K562 (cell line): ENCODE measurements around the gene ANKRD65. TPM values are rescaled to one million over a fixed set of nuclear protein-coding genes. Genes with fewer than 3 reads are reported as not detected.

Experiments
- MCM7 ChIP-seq, 2 experiments: fragments of 450-650 bp; IDR thresholded peaks; 2 replicates each; pipeline ENCODE4 v1.6.1; 2016 to 2018
- PHB ChIP-seq: fragments of 250-450 bp; sonication (Bioruptor Pico); IDR thresholded peaks from 2 replicates; pipeline ENCODE4 v1.5.0; 2021
- PHF20 ChIP-seq: fragments of 450-650 bp; IDR thresholded peaks from 2 replicates; pipeline ENCODE4 v1.6.1; 2018; ENCODE audit not compliant: partially characterized antibody
- PHTF2 ChIP-seq: fragments of 250-450 bp; sonication (Bioruptor Pico); IDR thresholded peaks from 2 replicates; pipeline ENCODE4 v1.5.0; 2021; ENCODE audit warnings: mild to moderate bottlenecking
- ZNF707 ChIP-seq: fragments of 250-450 bp; sonication (Bioruptor Pico); conservative IDR thresholded peaks from 2 replicates; pipeline ENCODE4 v1.8.0; 2022; ENCODE audit warnings: inconsistent platforms, mild to moderate bottlenecking, moderate library complexity
- polyA plus RNA-seq, 8 experiments: library from polyadenylated mRNA; depleted of rRNA in 4 of 8; stranded (reverse) in 5 of 8; unstranded in 3 of 8; fragments of >200 nt; fragmentation: Nextera tagmentation in 2 of 8; fragmentation: Illumina TruSeq in 1 of 8; extraction: Ambion mirVana in 2 of 8; extraction: Trizol in 1 of 8; gene quantifications; 2 replicates each; pipeline versions ENCODE4 v1.2.1 to v1.2.3, GENCODE V29; 2011 to 2014; ENCODE audit warnings: inconsistent platforms in 1 of 8, missing spikeins in 1 of 8
- total RNA-seq, 7 experiments: library from RNA; depleted of rRNA in 6 of 7; stranded (reverse); fragments of >200 nt in 6 of 7; fragmentation: Illumina TruSeq in 2 of 7; extraction: Trizol in 2 of 7; gene quantifications; 2 replicates each; pipeline versions ENCODE4 v1.2.1 to v1.2.3, GENCODE V29; 2011 to 2021; ENCODE audit warnings: low replicate concordance in 1 of 7
- TF ChIP-seq, protein P1 (sequence below), 2 experiments: fragments of 450-650 bp in 1 of 2; IDR thresholded peaks; 2 replicates each; pipeline ENCODE4 v1.6.1; 2011 to 2017; ENCODE audit warnings: low read depth in 2 of 2, antibody characterized with exemption in 1 of 2, borderline replicate concordance in 1 of 2, low read length in 1 of 2, mild to moderate bottlenecking in 1 of 2, mixed read lengths in 1 of 2; ENCODE audit not compliant: control insufficient read depth in 1 of 2
- TF ChIP-seq, protein P2 (sequence below), 2 experiments: fragments of 450-650 bp; conservative IDR thresholded peaks; 2 replicates each; pipeline ENCODE4 v1.6.1; 2017; ENCODE audit warnings: mild to moderate bottlenecking in 2 of 2, moderate library complexity in 2 of 2
- TF ChIP-seq, protein P3 (sequence below): sonication (generic); formaldehyde crosslinking; IDR thresholded peaks from 2 replicates; pipeline ENCODE4 v1.8.1; 2023; ENCODE audit warnings: mild to moderate bottlenecking, missing genetic modification reagents
- TF ChIP-seq, protein P4 (sequence below): fragments of 450-650 bp; IDR thresholded peaks from 2 replicates; pipeline ENCODE4 v1.7.1; 2018; ENCODE audit warnings: mild to moderate bottlenecking, low read depth; ENCODE audit not compliant: partially characterized antibody

ANKRD65 gene
- total and polyA plus RNA-seq, 9 of the 15 experiments (the other 6 are each of a cell fraction or from before 2014, with no cell fraction given) = not detected

DNA sequence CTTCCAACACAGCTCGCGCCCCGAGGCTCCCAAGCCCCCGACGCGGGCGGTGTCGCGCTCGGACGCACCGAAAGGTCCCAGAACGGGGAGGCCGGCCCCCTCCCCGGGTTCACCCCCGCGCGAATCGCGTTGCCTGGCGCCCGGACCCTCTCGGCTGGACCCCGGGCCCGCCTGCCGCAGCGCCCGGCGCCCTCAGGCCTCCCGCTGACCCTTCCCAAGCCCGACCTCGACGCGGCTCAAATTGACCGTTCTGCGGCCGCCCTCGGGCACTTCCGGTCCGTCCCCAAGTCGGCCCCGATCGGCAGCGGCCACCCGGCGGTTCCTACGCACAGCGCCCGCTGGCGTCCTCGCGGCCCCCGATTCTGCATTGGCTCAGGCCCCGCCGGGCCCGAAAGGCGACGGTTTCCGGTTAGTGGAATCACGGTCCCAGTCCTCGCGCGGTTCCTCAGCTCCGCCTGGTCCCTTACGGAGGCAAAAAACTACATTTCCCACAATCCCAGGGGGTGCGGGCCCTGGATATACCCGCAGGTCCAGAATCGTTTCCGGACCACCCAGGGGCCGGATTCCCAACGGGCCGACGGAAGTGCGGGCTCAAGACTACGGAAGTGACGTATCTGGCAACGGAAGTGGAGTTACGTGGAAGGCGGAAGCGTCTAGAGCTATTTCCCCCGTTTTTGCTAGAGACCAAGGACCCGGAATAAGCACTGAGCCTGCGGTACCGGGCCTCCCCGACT, 46.0 kb downstream of the ANKRD65 start, which contains the start of gene AURKAIP1 (continued):
- TF ChIP-seq PHTF2 (CRISPR knock-in tag) (no peak), PHF20 (peak; percentile 96), MCM7 (IDR thresholded peaks at IDR 0.05) (no peak), PHB (CRISPR knock-in tag) (peak; percentile 63; the same call in 1 of the 2 replicates), ZNF707 (CRISPR knock-in tag) (peak; percentile 59; the same call in 1 of the 2 replicates)
- TF ChIP-seq, protein P1, sequence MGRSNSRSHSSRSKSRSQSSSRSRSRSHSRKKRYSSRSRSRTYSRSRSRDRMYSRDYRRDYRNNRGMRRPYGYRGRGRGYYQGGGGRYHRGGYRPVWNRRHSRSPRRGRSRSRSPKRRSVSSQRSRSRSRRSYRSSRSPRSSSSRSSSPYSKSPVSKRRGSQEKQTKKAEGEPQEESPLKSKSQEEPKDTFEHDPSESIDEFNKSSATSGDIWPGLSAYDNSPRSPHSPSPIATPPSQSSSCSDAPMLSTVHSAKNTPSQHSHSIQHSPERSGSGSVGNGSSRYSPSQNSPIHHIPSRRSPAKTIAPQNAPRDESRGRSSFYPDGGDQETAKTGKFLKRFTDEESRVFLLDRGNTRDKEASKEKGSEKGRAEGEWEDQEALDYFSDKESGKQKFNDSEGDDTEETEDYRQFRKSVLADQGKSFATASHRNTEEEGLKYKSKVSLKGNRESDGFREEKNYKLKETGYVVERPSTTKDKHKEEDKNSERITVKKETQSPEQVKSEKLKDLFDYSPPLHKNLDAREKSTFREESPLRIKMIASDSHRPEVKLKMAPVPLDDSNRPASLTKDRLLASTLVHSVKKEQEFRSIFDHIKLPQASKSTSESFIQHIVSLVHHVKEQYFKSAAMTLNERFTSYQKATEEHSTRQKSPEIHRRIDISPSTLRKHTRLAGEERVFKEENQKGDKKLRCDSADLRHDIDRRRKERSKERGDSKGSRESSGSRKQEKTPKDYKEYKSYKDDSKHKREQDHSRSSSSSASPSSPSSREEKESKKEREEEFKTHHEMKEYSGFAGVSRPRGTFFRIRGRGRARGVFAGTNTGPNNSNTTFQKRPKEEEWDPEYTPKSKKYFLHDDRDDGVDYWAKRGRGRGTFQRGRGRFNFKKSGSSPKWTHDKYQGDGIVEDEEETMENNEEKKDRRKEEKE (IDR thresholded peaks at IDR 0.05; ENCODE audit: borderline replicate concordance in 1 of 2, control insufficient read depth in 1 of 2, low read depth in 2 of 2, low read length in 1 of 2) = peak in 1 of 2 experiments; percentile 99; a peak in 2 of 4 replicates
- TF ChIP-seq, protein P2, sequence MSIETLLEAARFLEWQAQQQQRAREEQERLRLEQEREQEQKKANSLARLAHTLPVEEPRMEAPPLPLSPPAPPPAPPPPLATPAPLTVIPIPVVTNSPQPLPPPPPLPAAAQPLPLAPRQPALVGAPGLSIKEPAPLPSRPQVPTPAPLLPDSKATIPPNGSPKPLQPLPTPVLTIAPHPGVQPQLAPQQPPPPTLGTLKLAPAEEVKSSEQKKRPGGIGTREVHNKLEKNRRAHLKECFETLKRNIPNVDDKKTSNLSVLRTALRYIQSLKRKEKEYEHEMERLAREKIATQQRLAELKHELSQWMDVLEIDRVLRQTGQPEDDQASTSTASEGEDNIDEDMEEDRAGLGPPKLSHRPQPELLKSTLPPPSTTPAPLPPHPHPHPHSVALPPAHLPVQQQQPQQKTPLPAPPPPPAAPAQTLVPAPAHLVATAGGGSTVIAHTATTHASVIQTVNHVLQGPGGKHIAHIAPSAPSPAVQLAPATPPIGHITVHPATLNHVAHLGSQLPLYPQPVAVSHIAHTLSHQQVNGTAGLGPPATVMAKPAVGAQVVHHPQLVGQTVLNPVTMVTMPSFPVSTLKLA (conservative IDR thresholded peaks at IDR 0.05) = peak; percentile 87 to 96
- TF ChIP-seq, protein P3, sequence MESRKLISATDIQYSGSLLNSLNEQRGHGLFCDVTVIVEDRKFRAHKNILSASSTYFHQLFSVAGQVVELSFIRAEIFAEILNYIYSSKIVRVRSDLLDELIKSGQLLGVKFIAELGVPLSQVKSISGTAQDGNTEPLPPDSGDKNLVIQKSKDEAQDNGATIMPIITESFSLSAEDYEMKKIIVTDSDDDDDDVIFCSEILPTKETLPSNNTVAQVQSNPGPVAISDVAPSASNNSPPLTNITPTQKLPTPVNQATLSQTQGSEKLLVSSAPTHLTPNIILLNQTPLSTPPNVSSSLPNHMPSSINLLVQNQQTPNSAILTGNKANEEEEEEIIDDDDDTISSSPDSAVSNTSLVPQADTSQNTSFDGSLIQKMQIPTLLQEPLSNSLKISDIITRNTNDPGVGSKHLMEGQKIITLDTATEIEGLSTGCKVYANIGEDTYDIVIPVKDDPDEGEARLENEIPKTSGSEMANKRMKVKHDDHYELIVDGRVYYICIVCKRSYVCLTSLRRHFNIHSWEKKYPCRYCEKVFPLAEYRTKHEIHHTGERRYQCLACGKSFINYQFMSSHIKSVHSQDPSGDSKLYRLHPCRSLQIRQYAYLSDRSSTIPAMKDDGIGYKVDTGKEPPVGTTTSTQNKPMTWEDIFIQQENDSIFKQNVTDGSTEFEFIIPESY (CRISPR knock-in tag) = peak; percentile 92
- TF ChIP-seq, protein P4, sequence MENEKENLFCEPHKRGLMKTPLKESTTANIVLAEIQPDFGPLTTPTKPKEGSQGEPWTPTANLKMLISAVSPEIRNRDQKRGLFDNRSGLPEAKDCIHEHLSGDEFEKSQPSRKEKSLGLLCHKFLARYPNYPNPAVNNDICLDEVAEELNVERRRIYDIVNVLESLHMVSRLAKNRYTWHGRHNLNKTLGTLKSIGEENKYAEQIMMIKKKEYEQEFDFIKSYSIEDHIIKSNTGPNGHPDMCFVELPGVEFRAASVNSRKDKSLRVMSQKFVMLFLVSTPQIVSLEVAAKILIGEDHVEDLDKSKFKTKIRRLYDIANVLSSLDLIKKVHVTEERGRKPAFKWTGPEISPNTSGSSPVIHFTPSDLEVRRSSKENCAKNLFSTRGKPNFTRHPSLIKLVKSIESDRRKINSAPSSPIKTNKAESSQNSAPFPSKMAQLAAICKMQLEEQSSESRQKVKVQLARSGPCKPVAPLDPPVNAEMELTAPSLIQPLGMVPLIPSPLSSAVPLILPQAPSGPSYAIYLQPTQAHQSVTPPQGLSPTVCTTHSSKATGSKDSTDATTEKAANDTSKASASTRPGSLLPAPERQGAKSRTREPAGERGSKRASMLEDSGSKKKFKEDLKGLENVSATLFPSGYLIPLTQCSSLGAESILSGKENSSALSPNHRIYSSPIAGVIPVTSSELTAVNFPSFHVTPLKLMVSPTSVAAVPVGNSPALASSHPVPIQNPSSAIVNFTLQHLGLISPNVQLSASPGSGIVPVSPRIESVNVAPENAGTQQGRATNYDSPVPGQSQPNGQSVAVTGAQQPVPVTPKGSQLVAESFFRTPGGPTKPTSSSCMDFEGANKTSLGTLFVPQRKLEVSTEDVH = peak; percentile 99
